ENCODE results near the gene FIS1.
A peak's percentile ranks its signal among the peaks of the same experiment; 100 is the strongest.

Gene FIS1

GRCh38 chr7:101233907-101234547 is 10.9 kb downstream of the FIS1 start:
- DNase-seq (ENCODE audit: low spot score) = no peak

- DNase-seq (ENCODE audit: low spot score) = no peak
Observed at GRCh38 chr7:101232141-101232850, 12.6 kb downstream of the FIS1 start.

- no peak for DNase-seq (ENCODE audit: low spot score)
Observed at GRCh38 chr7:101231644-101232043, 13.2 kb downstream of the FIS1 start.

- no peak for DNase-seq (ENCODE audit: low spot score)
Observed at GRCh38 chr7:101226721-101227120, 18.2 kb downstream of the FIS1 start.

GRCh38 chr7:101225650-101226049 is 19.2 kb downstream of the FIS1 start:
- no peak for DNase-seq (ENCODE audit: low spot score)

- DNase-seq (ENCODE audit: low spot score) = no peak
Observed at GRCh38 chr7:101223528-101223927, 21.4 kb downstream of the FIS1 start.

- no peak for DNase-seq (ENCODE audit: low spot score)
Observed at GRCh38 chr7:101222275-101222830, 22.5 kb downstream of the FIS1 start.

- no peak for DNase-seq (ENCODE audit: low spot score)
Observed at GRCh38 chr7:101220295-101220694, 24.6 kb downstream of the FIS1 start.

GRCh38 chr7:101218236-101219125 is 26.4 kb downstream of the FIS1 start:
- no peak for DNase-seq (ENCODE audit: low spot score)

GRCh38 chr7:101217388-101218235 is 27.3 kb downstream of the FIS1 start, which contains the start of the genes PLOD3 and ZNHIT1:
Gene PLOD3 (minus strand): TSS chr7:101217581. CDS start chr7:101217274, 307 bp downstream.
Gene ZNHIT1 (plus strand): TSS chr7:101218165. CDS start chr7:101218196, 31 bp downstream.
- peak; percentile 96 for DNase-seq (ENCODE audit: low spot score)

- DNase-seq (ENCODE audit: low spot score) = no peak
Observed at GRCh38 chr7:101216860-101217387, 28.0 kb downstream of the FIS1 start.

- DNase-seq (ENCODE audit: low spot score) = no peak
Observed at GRCh38 chr7:101216001-101216859, 28.7 kb downstream of the FIS1 start.

- DNase-seq (ENCODE audit: low spot score) = no peak
Observed at GRCh38 chr7:101212014-101212413, 32.9 kb downstream of the FIS1 start.

- DNase-seq (ENCODE audit: low spot score) = no peak
Observed at GRCh38 chr7:101211501-101211900, 33.4 kb downstream of the FIS1 start.

- DNase-seq (ENCODE audit: low spot score) = no peak
Observed at GRCh38 chr7:101210143-101210542, 34.7 kb downstream of the FIS1 start.

GRCh38 chr7:101208794-101209193 is 36.1 kb downstream of the FIS1 start:
- DNase-seq (ENCODE audit: low spot score) = no peak

- DNase-seq (ENCODE audit: low spot score) = no peak
Observed at GRCh38 chr7:101207459-101207858, 37.4 kb downstream of the FIS1 start.

- no peak for DNase-seq (ENCODE audit: low spot score)
Observed at GRCh38 chr7:101206665-101207042, 38.2 kb downstream of the FIS1 start.

- no peak for DNase-seq (ENCODE audit: low spot score)
Observed at GRCh38 chr7:101205901-101206664, 38.8 kb downstream of the FIS1 start.

All from CD4-positive, alpha-beta T cell treated with Interleukin-6 at 100 ng/mL for 8 hours (primary cell).